IMR-90 (cell line): ENCODE data around the gene DOK4. TPM values are rescaled to one million over a fixed set of nuclear protein-coding genes. Genes with fewer than 3 reads are reported as not detected.

Source experiments
- ATAC-seq: fragments of 200-7000 bp; cut with Tn5 transposase; 2 replicates; pipeline ENCODE4 v1.9.1; 2020; ENCODE audit warnings: low read depth, mild to moderate bottlenecking, moderate library complexity
- BruUV-seq: library from RNA; stranded (reverse); fragments of 400-500 nt; replicated peaks from 2 replicates; lab custom pipeline; 2021; lab: Mats Ljungman, UMichigan
- CTCF ChIA-PET: fragments of 300-600 bp; formaldehyde crosslinking; extraction: SDS; loops from one replicate; lab custom pipeline; 2021; ENCODE audit warnings: antibody characterized with exemption; lab: Yijun Ruan, JAX
- POLR2A ChIA-PET: fragments of 300-600 bp; sonication (Branson Sonifier 250); formaldehyde crosslinking; loops from one replicate; lab custom pipeline; 2022; ENCODE audit warnings: antibody characterized with exemption; ENCODE audit not compliant: unreplicated experiment; lab: Charles Lee
- DNase-seq: peaks from one replicate; pipeline ENCODE4 v3.0.0; 2013
- H2AFZ ChIP-seq: replicated peaks from 2 replicates; pipeline ENCODE3; 2013; ENCODE audit warnings: low read length, mild to moderate bottlenecking; ENCODE audit not compliant: poor library complexity
- H2AK5ac ChIP-seq: 2 replicates; pipeline ENCODE4 v1.6.1; 2013; ENCODE audit warnings: low read depth, low read length, inconsistent platforms
- H2AK9ac ChIP-seq: replicated peaks from 2 replicates; pipeline ENCODE3; 2013; ENCODE audit warnings: mild to moderate bottlenecking, low read depth, low read length, moderate library complexity; ENCODE audit not compliant: poor library complexity
- H2BK120ac ChIP-seq: 2 replicates; pipeline ENCODE4 v1.6.1; 2013; ENCODE audit warnings: low read depth, low read length, inconsistent platforms
- H2BK15ac ChIP-seq: 3 replicates; pipeline ENCODE4 v1.6.1; 2013; ENCODE audit warnings: low read depth, low read length, inconsistent platforms
- H2BK20ac ChIP-seq: 2 replicates; pipeline ENCODE4 v1.6.1; 2013; ENCODE audit warnings: low read depth, mild to moderate bottlenecking, inconsistent platforms, low read length, moderate library complexity
- H2BK5ac ChIP-seq: 2 replicates; pipeline ENCODE4 v1.6.1; 2013; ENCODE audit warnings: mild to moderate bottlenecking, low read depth, low read length, inconsistent platforms; ENCODE audit not compliant: poor library complexity, severe bottlenecking
- H3K14ac ChIP-seq: replicated peaks from 2 replicates; pipeline ENCODE4 v1.6.1; 2013; ENCODE audit warnings: low read depth, low read length, inconsistent platforms
- H3K18ac ChIP-seq: 2 replicates; pipeline ENCODE4 v1.6.1; 2013; ENCODE audit warnings: low read depth, low read length, control low read depth
- H3K23ac ChIP-seq: 2 replicates; pipeline ENCODE4 v1.6.1; 2013; ENCODE audit warnings: low read depth, low read length, inconsistent platforms
- H3K27ac ChIP-seq: 2 replicates; pipeline ENCODE4 v1.5.1; 2013; ENCODE audit warnings: mild to moderate bottlenecking, control low read depth, low read length; ENCODE audit not compliant: insufficient read depth
- H3K27me3 ChIP-seq: 2 replicates; pipeline ENCODE4 v1.6.1; 2013; ENCODE audit warnings: low read length; ENCODE audit not compliant: control insufficient read depth, insufficient read depth
- H3K36me3 ChIP-seq: 2 replicates; pipeline ENCODE4 v1.6.1; 2013; ENCODE audit warnings: low read length, mixed read lengths; ENCODE audit not compliant: control insufficient read depth, insufficient read depth
- H3K4ac ChIP-seq: 2 replicates; pipeline ENCODE4 v1.6.1; 2013; ENCODE audit warnings: low read depth, low read length, inconsistent platforms
- H3K4me1 ChIP-seq: 2 replicates; pipeline ENCODE4 v1.6.1; 2013; ENCODE audit warnings: low read length, mixed read lengths; ENCODE audit not compliant: control insufficient read depth, insufficient read depth
- H3K4me2 ChIP-seq: 2 replicates; pipeline ENCODE4 v1.6.1; 2013; ENCODE audit warnings: low read depth, mild to moderate bottlenecking, control low read depth, low read length, moderate library complexity
- H3K4me3 ChIP-seq: 2 replicates; pipeline ENCODE4 v1.5.1; 2013; ENCODE audit warnings: low read depth, mild to moderate bottlenecking, control low read depth, low read length, moderate library complexity; ENCODE audit not compliant: insufficient read depth
- H3K56ac ChIP-seq: 2 replicates; pipeline ENCODE4 v1.6.1; 2013; ENCODE audit warnings: low read length, inconsistent platforms; ENCODE audit not compliant: insufficient read depth; ENCODE audit errors: extremely low read depth
- H3K79me1 ChIP-seq, 2 experiments: 2 replicates each; pipeline ENCODE4 v1.6.1; 2013; ENCODE audit warnings: low read length in 2 of 2, inconsistent platforms in 1 of 2, low read depth in 1 of 2
- H3K9ac ChIP-seq: 2 replicates; pipeline ENCODE4 v1.6.1; 2013; ENCODE audit warnings: low read depth, low read length, control low read depth
- H3K9me1 ChIP-seq: 2 replicates; pipeline ENCODE4 v1.6.1; 2013; ENCODE audit warnings: low read length, inconsistent platforms; ENCODE audit not compliant: insufficient read depth
- H3K9me3 ChIP-seq: 2 replicates; pipeline ENCODE4 v1.6.1; 2013; ENCODE audit warnings: low read length; ENCODE audit not compliant: control insufficient read depth, insufficient read depth
- H4K20me1 ChIP-seq: 2 replicates; pipeline ENCODE4 v1.6.1; 2013; ENCODE audit warnings: low read length, inconsistent platforms; ENCODE audit not compliant: insufficient read depth
- H4K5ac ChIP-seq: 2 replicates; pipeline ENCODE4 v1.6.1; 2013; ENCODE audit warnings: mild to moderate bottlenecking, low read depth, low read length, control low read depth
- H4K8ac ChIP-seq, 2 experiments: 2 replicates each; pipeline ENCODE4 v1.6.1; 2013; ENCODE audit warnings: low read depth in 2 of 2, low read length in 2 of 2, control low read depth in 1 of 2, inconsistent platforms in 1 of 2
- H4K91ac ChIP-seq: 2 replicates; pipeline ENCODE4 v1.6.1; 2013; ENCODE audit warnings: low read depth, low read length, inconsistent platforms; ENCODE audit not compliant: insufficient read depth
- BHLHE40 ChIP-seq: fragments of 150-350 bp; IDR thresholded peaks from 2 replicates; pipeline ENCODE4 v1.6.1; 2016; ENCODE audit warnings: mild to moderate bottlenecking, low read depth, low read length
- CEBPB ChIP-seq: IDR thresholded peaks from 2 replicates; pipeline ENCODE4 v1.6.1; 2012; ENCODE audit warnings: low read depth, low read length, improper control_type of control experiment
- CHD1 ChIP-seq: IDR thresholded peaks from 2 replicates; pipeline ENCODE4 v1.6.1; 2012; ENCODE audit warnings: low read depth, low read length, improper control_type of control experiment
- CTCF ChIP-seq: conservative IDR thresholded peaks from 2 replicates; pipeline ENCODE4 v1.5.1; 2012; ENCODE audit warnings: mild to moderate bottlenecking, low read depth, low read length, improper control_type of control experiment
- WGBS, 2 experiments: methylation state at CpG; one replicate each; pipeline versions ENCODE4 v1.1.5 to v1.1.7; 2013; ENCODE audit warnings: missing lambda C conversion rate in 2 of 2; ENCODE audit not compliant: insufficient read length in 1 of 2; ENCODE audit errors: extremely low coverage in 2 of 2; 5-methylcytosine and 5-hydroxymethylcytosine counted together
- dilution Hi-C: fragments of 300-500 bp; cut with HindIII; formaldehyde crosslinking; loops from one replicate; pipeline ENCODE4 v1.14.3; 2018; ENCODE audit warnings: low sequenced_read_pairs; ENCODE audit not compliant: unreplicated experiment
- in situ Hi-C: fragments of 300-500 bp; cut with MboI; formaldehyde crosslinking; loops from 3 replicates; pipeline ENCODE4 v1.14.3; 2019; ENCODE audit warnings: low sequenced_read_pairs, inconsistent platforms, mixed read lengths
- intact Hi-C: fragments of 100-400 bp; cut with micrococcal nuclease; formaldehyde crosslinking; loops from 2 replicates; pipeline ENCODE4 v1.10.0; 2022
- polyA plus RNA-seq, 3 experiments: library from polyadenylated mRNA; depleted of rRNA; stranded (reverse); fragments of >200 nt; gene quantifications; 2 replicates each; pipeline ENCODE4 v1.2.3, GENCODE V29; 2012; ENCODE audit warnings: low replicate concordance in 1 of 3
- total RNA-seq: library from RNA; depleted of rRNA; stranded (reverse); fragments of >200 nt; gene quantifications from 2 replicates; pipeline ENCODE4 v1.2.3, GENCODE V29; 2012
- TF ChIP-seq, protein P1 (sequence below): fragments of 150-350 bp; IDR thresholded peaks from 2 replicates; pipeline ENCODE4 v1.6.1; 2017; ENCODE audit warnings: mild to moderate bottlenecking, antibody characterized with exemption, low read length, low read depth

The DOK4 gene
- total and polyA plus RNA-seq, 2 of the 4 experiments (the other 2 are of a cell fraction): 22.0 to 25.9 TPM

- Histone ChIP-seq H3K9ac (no peak overlapping the region), H3K9me3 (no peaks in the 10 kb centered on the region), H4K5ac (no peak overlapping the region), H3K56ac (no peak overlapping the region), H2AFZ (no peak overlapping the region), H3K27me3 (peaks cover 68% of the 10 kb centered on the region), H3K27ac (no peak overlapping the region), H3K9me1 (no peaks in the 10 kb centered on the region), H3K4me2 (no peak overlapping the region), H2BK120ac (no peak overlapping the region), H3K4me3 (no peak overlapping the region), H2BK5ac (no peak overlapping the region), H3K4me1 (no peaks in the 10 kb centered on the region), H3K4ac (no peak overlapping the region), H3K14ac (no peak overlapping the region), H3K23ac (no peak overlapping the region), H2AK5ac (no peak overlapping the region), H3K36me3 (no peaks in the 10 kb centered on the region), H3K79me1 (no peaks in the 10 kb centered on the region), H2BK20ac (no peak overlapping the region), H2AK9ac (no peak overlapping the region), H4K91ac (no peak overlapping the region), H2BK15ac (no peak overlapping the region), H4K8ac (no peak overlapping the region), H3K18ac (no peak overlapping the region), H4K20me1 (no peaks in the 10 kb centered on the region)
- intact Hi-C loops (no loop called here), in situ Hi-C loops (no loop called here), dilution Hi-C loops (no loop called here)
- CTCF ChIA-PET: no interaction called here
- POLR2A ChIA-PET: no interaction called here
- WGBS, 2 experiments: 57% methylated on average over 5 of the region's 15 CpGs; no CpG with 5 or more reads in 1 of the 2 experiments
- BruUV-seq: no TSS peak
- no peak for DNase-seq
- TF ChIP-seq, protein P1, sequence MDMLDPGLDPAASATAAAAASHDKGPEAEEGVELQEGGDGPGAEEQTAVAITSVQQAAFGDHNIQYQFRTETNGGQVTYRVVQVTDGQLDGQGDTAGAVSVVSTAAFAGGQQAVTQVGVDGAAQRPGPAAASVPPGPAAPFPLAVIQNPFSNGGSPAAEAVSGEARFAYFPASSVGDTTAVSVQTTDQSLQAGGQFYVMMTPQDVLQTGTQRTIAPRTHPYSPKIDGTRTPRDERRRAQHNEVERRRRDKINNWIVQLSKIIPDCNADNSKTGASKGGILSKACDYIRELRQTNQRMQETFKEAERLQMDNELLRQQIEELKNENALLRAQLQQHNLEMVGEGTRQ: no peak
- TF ChIP-seq CTCF: no peak
- no peak for TF ChIP-seq BHLHE40
- no peak for TF ChIP-seq CHD1
- TF ChIP-seq CEBPB: no peak
- ATAC-seq: no peak
Observed at GRCh38 chr16:57503366-57503765, 17.1 kb upstream of the DOK4 start.
